Left lung (tissue), 10 donors: Measurements from ENCODE around the gene AP3S2. TPM values are rescaled to one million over a fixed set of nuclear protein-coding genes. Genes with fewer than 3 reads are reported as not detected.
"Not testable (repeated sequence)": the region's sequence is repeated elsewhere in the genome, so short reads cannot be mapped to it uniquely, and the experiment has no call there.

Experiments
- ATAC-seq: fragments of 200-7000 bp; cut with Tn5 transposase; one replicate; pipeline ENCODE4 v1.9.1; 2020; ENCODE audit warnings: moderate library complexity
- DNase-seq, 4 donors: peaks; one replicate each; pipeline ENCODE4 v3.0.0-alpha.2; 2013 to 2020
- H3K27ac ChIP-seq, 2 donors: fragments of 200-600 bp; sonication (generic) in 1 of 2; one replicate each; pipeline versions ENCODE4 v1.5.0 to v1.8.0; 2020 to 2021
- H3K27me3 ChIP-seq, 2 donors: fragments of 200-600 bp; sonication (generic) in 1 of 2; one replicate each; pipeline versions ENCODE4 v1.5.0 to v1.8.0; 2020 to 2021
- H3K36me3 ChIP-seq, 2 donors: fragments of 200-600 bp; sonication (generic) in 1 of 2; one replicate each; pipeline versions ENCODE4 v1.5.0 to v1.8.0; 2020 to 2021
- H3K4me1 ChIP-seq, 2 donors: fragments of 200-600 bp; one replicate each; pipeline ENCODE4 v1.8.0; 2021
- H3K4me3 ChIP-seq, 2 donors: fragments of 200-600 bp; sonication (generic) in 1 of 2; one replicate each; pipeline versions ENCODE4 v1.5.0 to v1.8.0; 2020 to 2021; ENCODE audit warnings: mild to moderate bottlenecking in 1 of 2
- H3K9me3 ChIP-seq, 2 donors: fragments of 200-600 bp; sonication (generic) in 1 of 2; one replicate each; pipeline versions ENCODE4 v1.5.0 to v1.8.0; 2020 to 2021
- intact Hi-C, 2 donors: fragments of 100-400 bp; cut with DNase I; formaldehyde crosslinking; loops; one replicate each; pipeline versions ENCODE4 v1.11.2 to v1.14.2; 2022
- polyA plus RNA-seq, 6 donors: library from polyadenylated mRNA; unstranded; fragments of 120-200 nt; gene quantifications; one replicate each; pipeline ENCODE4 v1.2.1, GENCODE V29; 2013; ENCODE audit not compliant: insufficient read length in 6 of 6
- total RNA-seq, 2 donors: library from RNA; stranded (reverse); fragmentation: NEBNext Ultra II Directional; extraction: Animal tissue kit (Norgen Biotek cat#: 25700); gene quantifications; one replicate each; pipeline ENCODE4 v1.2.1, GENCODE V29; 2021
- TF ChIP-seq, protein P1 (sequence below), 2 donors: fragments of 200-600 bp; sonication (generic) in 1 of 2; IDR thresholded peaks; one replicate each; pipeline versions ENCODE4 v1.5.0 to v1.8.0; 2021; ENCODE audit warnings: antibody characterized with exemption in 2 of 2
- donor health status: DM: no; HTN: yes; CAD: no.
- donor health status: DM: no; HTN: no; CAD: no.

The AP3S2 gene
- total and polyA plus RNA-seq, 8 donors, result 27.1 to 39.5 (median 33.7) TPM

DNA sequence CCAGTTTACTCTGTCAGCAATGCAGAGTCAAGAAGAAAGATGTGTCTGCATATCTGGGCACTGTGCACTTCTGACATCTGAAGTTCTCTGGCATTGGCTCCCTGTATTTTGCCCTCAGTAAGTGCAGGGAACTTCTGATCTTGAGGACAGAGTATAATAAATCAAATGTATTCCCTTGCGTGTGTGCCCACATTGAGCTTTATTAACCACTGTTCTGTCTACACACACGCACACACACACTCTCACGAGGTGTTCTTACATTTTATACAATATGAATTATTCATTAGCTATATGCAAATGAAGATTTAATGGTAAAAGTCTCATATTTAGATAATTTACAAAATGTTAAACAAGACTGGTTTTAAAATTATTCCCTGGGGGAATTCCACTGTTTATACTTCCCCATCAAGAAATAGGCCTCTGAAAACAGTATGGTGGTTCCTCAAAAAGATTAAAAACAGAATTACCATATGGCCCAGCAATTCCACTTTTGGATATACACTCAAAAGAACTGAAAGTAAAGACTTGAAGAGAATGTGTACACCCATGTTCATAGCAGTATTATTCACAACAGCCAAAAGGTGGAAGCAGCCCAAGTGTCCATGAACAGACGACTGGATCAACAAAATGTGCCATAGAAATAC is 54.5 kb downstream of the AP3S2 start:
- DNase-seq (no peak), ATAC-seq (no peak)
- TF ChIP-seq, protein P1, sequence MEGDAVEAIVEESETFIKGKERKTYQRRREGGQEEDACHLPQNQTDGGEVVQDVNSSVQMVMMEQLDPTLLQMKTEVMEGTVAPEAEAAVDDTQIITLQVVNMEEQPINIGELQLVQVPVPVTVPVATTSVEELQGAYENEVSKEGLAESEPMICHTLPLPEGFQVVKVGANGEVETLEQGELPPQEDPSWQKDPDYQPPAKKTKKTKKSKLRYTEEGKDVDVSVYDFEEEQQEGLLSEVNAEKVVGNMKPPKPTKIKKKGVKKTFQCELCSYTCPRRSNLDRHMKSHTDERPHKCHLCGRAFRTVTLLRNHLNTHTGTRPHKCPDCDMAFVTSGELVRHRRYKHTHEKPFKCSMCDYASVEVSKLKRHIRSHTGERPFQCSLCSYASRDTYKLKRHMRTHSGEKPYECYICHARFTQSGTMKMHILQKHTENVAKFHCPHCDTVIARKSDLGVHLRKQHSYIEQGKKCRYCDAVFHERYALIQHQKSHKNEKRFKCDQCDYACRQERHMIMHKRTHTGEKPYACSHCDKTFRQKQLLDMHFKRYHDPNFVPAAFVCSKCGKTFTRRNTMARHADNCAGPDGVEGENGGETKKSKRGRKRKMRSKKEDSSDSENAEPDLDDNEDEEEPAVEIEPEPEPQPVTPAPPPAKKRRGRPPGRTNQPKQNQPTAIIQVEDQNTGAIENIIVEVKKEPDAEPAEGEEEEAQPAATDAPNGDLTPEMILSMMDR (IDR thresholded peaks at IDR 0.05), result no peak
- Histone ChIP-seq H3K4me1 (peaks cover 23 to 61% of the 10 kb centered on the region in 2 donors), H3K27ac (peak overlapping the region in 1 of 2 donors; percentile 13), H3K9me3 (no peaks in the 10 kb centered on the region), H3K36me3 (peaks cover 0 to 32% of the 10 kb centered on the region in 2 donors), H3K4me3 (no peak overlapping the region), H3K27me3 (no peaks in the 10 kb centered on the region)
- intact Hi-C loops, result no loop called here

DNA sequence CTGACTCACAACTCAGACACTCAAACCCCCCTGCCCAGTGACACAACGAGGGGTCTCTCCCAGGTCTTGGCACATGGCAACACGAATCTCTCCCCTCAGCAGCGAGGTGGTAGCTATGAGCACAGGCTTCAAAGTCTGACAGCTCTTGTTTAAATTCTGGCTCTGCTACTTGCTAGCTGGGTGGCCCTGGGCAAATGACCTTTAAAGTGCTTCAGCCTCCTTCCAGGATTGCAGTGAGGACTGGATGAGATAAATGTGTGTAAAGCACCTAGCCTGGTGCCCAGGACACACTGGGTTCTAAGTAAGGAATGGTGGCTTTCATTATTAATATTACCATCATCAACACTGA is 56.0 kb downstream of the AP3S2 start:
- intact Hi-C loops, result no loop called here
- DNase-seq, result no peak
- H3K4me1 ChIP-seq, result peaks cover 23 to 61% of the 10 kb centered on the region in 2 donors
- H3K4me3 ChIP-seq, result no peak overlapping the region
- H3K27me3 ChIP-seq, result no peaks in the 10 kb centered on the region
- ATAC-seq, result peak; percentile 26
- no peaks in the 10 kb centered on the region for H3K9me3 ChIP-seq
- H3K36me3 ChIP-seq, result peaks cover 0 to 38% of the 10 kb centered on the region in 2 donors
- H3K27ac ChIP-seq, result peak overlapping the region; percentile 87 to 91
- TF ChIP-seq, protein P1 (IDR thresholded peaks at IDR 0.05), result no peak

GRCh38 chr15:89837134-89837829 is 56.5 kb downstream of the AP3S2 start:
- intact Hi-C loops, result no loop called here
- peak; percentile 69 for ATAC-seq
- Histone ChIP-seq H3K9me3 (no peaks in the 10 kb centered on the region), H3K4me1 (peaks cover 23 to 61% of the 10 kb centered on the region in 2 donors), H3K27ac (peak overlapping the region; percentile 87 to 91), H3K36me3 (peaks cover 0 to 41% of the 10 kb centered on the region in 2 donors), H3K4me3 (no peak overlapping the region), H3K27me3 (no peaks in the 10 kb centered on the region)
- DNase-seq, result no peak
- TF ChIP-seq, protein P1 (IDR thresholded peaks at IDR 0.05), result no peak

GRCh38 chr15:89836267-89837133 is 57.3 kb downstream of the AP3S2 start:
- TF ChIP-seq, protein P1 (IDR thresholded peaks at IDR 0.05), result no peak
- Histone ChIP-seq H3K9me3 (no peaks in the 10 kb centered on the region), H3K4me1 (peaks cover 23 to 61% of the 10 kb centered on the region in 2 donors), H3K4me3 (no peak overlapping the region), H3K27ac (peak overlapping the region; percentile 87 to 91), H3K27me3 (no peaks in the 10 kb centered on the region), H3K36me3 (peaks cover 0 to 47% of the 10 kb centered on the region in 2 donors)
- ATAC-seq (peak; percentile 83), DNase-seq (no peak)
- intact Hi-C loops, result no loop called here

DNA sequence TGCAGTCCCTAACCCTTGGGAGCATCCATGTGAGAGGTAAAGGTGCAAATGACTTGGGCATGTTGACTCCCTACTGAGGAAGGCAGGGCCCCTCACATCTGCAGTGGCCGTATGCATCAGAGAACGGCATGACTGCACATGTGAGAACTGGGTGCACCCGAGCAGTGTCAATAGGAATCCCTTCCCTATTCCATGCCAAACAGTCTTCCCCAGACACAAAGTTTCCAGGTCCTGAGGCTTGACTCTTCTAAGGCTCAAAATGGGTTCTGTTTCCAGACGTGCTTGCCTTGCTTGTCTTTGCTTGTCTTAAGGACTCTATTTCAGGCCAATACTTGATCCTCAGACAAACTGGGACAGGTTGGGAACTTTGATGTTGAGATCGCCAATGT is 58.6 kb downstream of the AP3S2 start:
- Histone ChIP-seq H3K4me1 (peaks cover 23 to 59% of the 10 kb centered on the region in 2 donors), H3K27ac (no peak overlapping the region), H3K27me3 (no peaks in the 10 kb centered on the region), H3K4me3 (no peak overlapping the region), H3K9me3 (no peaks in the 10 kb centered on the region), H3K36me3 (peaks cover 0 to 44% of the 10 kb centered on the region in 2 donors)
- TF ChIP-seq, protein P1 (IDR thresholded peaks at IDR 0.05), result no peak
- ATAC-seq, result no peak
- no peak for DNase-seq
- intact Hi-C loops, result no loop called here

DNA sequence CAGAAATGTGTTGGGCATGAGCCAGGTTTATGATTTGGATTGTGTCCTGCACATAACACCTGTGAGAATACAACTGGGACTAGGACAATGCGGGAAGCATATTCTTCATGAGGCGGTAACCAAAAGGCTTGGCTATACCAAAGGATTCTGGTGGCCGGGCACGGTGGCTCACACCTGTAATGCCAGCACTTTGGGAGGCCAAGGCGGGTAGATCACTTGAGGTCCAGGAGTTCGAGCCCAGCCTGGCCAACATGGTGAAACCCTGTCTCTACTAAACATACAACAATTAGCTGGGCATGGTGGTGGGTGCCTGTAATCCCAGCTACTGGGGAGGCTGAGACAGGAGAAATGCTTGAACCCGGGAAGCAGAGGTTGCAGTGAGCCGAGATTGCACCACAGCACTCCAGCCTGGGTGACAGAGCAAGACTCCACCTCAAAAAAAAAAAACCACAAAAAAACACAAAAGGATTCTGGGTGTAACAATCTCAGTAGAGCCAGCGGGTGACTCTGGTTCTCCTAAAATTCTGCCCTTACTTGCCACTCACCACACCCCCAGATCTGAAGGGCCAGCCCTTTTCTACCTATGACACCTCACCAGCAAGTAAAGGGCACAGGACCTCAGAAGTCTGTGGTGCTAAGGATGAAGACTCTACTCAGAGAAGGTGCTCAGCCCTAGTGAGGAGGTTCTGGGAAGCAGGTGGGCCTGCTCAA is 59.2 kb downstream of the AP3S2 start:
- H3K4me1 ChIP-seq, result peaks cover 23 to 58% of the 10 kb centered on the region in 2 donors
- H3K27ac ChIP-seq, ATAC-seq, H3K9me3 ChIP-seq, intact Hi-C loops, H3K4me3 ChIP-seq, H3K27me3 ChIP-seq, DNase-seq: not testable (repeated sequence)
- H3K36me3 ChIP-seq, result peaks cover 0 to 44% of the 10 kb centered on the region in 2 donors
